Measurements from ENCODE around the gene RGS19.

The RGS19 gene

DNA sequence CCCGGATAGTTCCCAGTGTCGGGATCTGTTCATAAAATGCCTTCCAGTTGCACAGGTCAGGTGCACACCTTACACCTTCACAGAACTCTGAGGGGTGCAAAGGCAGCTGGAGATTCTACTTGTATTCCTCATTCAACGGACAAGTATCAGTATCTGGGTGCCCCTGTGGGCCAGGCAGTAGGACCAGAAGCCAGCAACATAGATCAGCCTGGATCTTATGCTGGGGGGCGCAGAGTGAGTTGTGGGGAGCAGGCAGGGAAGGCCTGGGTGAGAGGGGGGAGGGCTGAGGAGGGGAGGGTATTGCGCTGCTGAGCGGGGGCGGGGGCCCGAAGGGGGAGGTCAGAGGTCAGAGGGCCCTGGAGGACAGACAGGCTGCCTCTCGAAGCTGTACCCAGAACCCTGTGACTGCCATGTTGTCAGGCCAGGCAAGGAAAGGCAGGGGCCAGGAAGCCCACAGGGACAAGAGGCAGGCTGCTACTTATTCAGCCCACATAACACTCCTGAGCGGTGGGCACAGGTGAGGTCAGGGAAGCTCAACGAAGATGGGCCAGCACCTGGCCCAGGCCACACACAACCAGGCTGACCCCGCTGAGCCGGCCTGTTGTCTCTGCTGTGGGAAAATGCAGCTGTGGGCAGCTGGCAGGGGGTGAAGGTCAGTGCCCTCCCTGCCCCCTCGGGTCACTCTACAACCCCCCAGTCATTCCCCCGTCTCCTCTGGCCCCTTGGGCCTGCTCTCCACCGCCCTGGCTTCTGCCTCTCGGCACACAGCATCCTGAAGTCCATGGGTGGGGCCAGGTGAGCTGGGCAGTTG lies 1.7 kb upstream of the RGS19 start:
- peak overlapping the region; percentile 93 for H3K27ac Mint-ChIP-seq
- peaks cover 38% of the 10 kb centered on the region for H3K4me1 Mint-ChIP-seq
- peaks cover 1% of the 10 kb centered on the region for H3K27me3 Mint-ChIP-seq
- H3K9me3 Mint-ChIP-seq, result no peaks in the 10 kb centered on the region
- ATAC-seq (ENCODE audit: low read depth), result no peak
- peaks cover 2% of the 10 kb centered on the region for H3K36me3 Mint-ChIP-seq
- H3K4me3 Mint-ChIP-seq, result peak overlapping the region; percentile 78
- DNase-seq (ENCODE audit: low spot score in 2 of 2), result no peak

DNA sequence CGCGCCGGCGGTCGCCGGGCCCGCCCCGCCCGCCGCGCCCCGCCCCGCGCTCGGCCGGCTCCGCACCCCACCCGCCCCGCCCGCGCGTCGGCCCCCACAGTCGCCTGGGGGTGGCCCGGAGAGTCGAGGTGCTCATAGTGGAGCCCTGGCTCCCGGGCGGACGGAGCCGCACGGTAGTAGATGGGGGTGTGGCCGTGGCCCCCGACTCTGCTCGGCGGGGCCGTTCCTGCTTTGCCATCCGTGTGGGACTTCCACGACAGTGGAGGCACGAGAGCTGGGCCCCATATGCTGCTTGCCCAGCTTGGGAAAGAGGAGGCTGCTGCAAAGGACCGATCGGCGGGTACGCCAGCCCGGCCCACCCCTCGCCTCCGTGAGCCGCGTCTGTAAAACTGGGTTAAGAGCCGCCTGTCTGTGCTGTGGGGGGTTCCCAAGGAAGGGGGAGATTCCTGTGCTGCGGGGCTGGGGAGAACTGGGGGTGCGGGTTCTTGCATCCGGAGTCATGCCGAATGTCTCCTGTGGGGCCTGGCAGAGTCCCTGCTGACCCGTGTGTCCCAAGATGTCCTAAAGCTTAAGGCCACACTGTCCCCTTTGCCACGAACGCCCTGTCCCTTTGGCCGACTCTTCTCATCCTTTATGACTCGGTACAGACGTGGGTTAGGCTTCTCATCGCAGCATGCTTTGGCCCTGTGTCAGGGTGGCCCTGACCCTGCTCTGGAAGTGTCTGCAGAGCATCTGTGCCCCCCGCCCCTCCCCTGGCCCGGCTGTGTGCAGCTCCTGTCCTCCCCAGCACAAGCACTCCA lies 895 bp upstream of the RGS19 start, which contains the start of gene OPRL1:
OPRL1 (plus strand) TSS at position 70 of the 800 bp plus-strand sequence. CDS start 12,639 bp downstream, outside the sequence.
- Mint-ChIP-seq H3K27me3 (peaks cover 1% of the 10 kb centered on the region), H3K9me3 (no peaks in the 10 kb centered on the region), H3K27ac (peak within 1 kb of the TSS; percentile 96), H3K36me3 (peaks cover 6% of the 10 kb centered on the region), H3K4me3 (peak within 1 kb of the TSS; percentile 96), H3K4me1 (peaks cover 42% of the 10 kb centered on the region)
- ATAC-seq (ENCODE audit: low read depth) (peak; percentile 23), DNase-seq (ENCODE audit: low spot score in 2 of 2) (peak; percentile 64 to 68)

DNA sequence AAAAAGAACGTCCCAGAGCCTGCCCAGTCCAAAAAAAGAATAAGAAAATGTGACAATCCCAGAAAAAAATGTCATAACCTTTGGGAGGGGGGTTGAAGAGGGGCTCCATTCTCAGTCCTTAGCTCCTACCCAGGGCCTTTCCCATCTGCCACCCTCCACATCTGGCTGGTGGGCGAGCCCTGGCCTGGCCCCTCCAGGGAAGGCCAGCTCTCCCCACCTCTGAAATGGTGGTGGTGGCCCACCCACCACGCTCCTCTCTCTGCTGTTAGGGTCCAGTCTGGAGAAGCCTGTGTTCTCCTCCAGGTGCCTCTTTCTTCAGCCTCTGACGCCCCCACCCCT lies 415 bp downstream of the RGS19 start:
- ATAC-seq (ENCODE audit: low read depth) (no peak), DNase-seq (ENCODE audit: low spot score in 2 of 2) (no peak)
- H3K36me3 Mint-ChIP-seq, result peaks cover 10% of the 10 kb centered on the region
- peak overlapping the region; percentile 96 for H3K27ac Mint-ChIP-seq
- H3K4me3 Mint-ChIP-seq, result peak overlapping the region; percentile 96
- no peaks in the 10 kb centered on the region for H3K9me3 Mint-ChIP-seq
- no peaks in the 10 kb centered on the region for H3K27me3 Mint-ChIP-seq
- peaks cover 37% of the 10 kb centered on the region for H3K4me1 Mint-ChIP-seq

- H3K27ac Mint-ChIP-seq, result peak overlapping the region; percentile 96
- H3K4me3 Mint-ChIP-seq, result peak overlapping the region; percentile 96
- peak; percentile 63 for ATAC-seq (ENCODE audit: low read depth)
- peaks cover 10% of the 10 kb centered on the region for H3K36me3 Mint-ChIP-seq
- DNase-seq (ENCODE audit: low spot score in 2 of 2), result peak; percentile 67 to 78
- no peaks in the 10 kb centered on the region for H3K27me3 Mint-ChIP-seq
- H3K9me3 Mint-ChIP-seq, result no peaks in the 10 kb centered on the region
- peaks cover 34% of the 10 kb centered on the region for H3K4me1 Mint-ChIP-seq
Measured at GRCh38 chr20:64077876-64078551, 1.3 kb downstream of the RGS19 start.

DNA sequence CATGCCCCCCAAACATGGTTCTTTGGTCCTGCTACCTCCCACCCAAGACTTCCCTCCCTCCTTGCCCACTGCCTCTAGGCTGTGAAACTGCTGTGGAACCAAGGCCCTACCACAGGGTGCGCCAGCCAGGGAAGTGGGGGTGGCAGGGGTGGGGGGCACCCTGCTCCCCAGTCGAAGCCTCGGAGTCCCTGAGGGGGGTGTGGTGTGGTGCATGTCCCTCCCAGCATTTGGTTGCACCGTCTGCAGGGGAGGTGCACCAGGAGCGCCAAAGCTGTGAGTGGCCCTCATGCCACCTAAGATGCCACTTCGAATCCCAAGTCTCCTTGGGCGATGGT lies 1.8 kb downstream of the RGS19 start:
- Mint-ChIP-seq H3K27me3 (no peaks in the 10 kb centered on the region), H3K4me1 (peaks cover 30% of the 10 kb centered on the region), H3K9me3 (no peaks in the 10 kb centered on the region), H3K27ac (peak overlapping the region; percentile 73), H3K4me3 (peak overlapping the region; percentile 96), H3K36me3 (peaks cover 10% of the 10 kb centered on the region)
- DNase-seq (ENCODE audit: low spot score in 2 of 2) (no peak), ATAC-seq (ENCODE audit: low read depth) (peak; percentile 3)

DNA sequence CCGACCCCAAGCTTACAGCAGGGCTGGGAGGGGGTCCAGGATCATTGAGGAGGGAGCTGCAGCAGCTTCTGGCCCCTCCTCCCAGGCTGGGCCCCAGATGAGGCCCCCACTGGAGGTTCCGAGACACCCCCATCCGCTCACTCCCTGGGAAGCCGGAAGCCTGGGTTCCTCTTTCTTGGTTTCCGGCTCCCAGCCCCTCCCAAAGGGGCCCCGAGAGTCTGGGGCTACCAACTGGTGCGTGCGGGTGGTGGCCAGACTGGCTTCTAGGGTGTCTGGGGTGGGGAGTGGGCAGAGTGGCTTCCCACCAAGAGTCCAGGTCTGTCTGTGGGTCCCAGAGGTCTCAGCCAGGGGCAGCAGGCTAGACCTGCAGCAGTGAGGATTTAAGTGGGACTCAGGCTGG lies 2.2 kb downstream of the RGS19 start:
- H3K4me1 Mint-ChIP-seq, result peaks cover 30% of the 10 kb centered on the region
- DNase-seq (ENCODE audit: low spot score in 2 of 2), result peak in 1 of 2 donors; percentile 52

DNA sequence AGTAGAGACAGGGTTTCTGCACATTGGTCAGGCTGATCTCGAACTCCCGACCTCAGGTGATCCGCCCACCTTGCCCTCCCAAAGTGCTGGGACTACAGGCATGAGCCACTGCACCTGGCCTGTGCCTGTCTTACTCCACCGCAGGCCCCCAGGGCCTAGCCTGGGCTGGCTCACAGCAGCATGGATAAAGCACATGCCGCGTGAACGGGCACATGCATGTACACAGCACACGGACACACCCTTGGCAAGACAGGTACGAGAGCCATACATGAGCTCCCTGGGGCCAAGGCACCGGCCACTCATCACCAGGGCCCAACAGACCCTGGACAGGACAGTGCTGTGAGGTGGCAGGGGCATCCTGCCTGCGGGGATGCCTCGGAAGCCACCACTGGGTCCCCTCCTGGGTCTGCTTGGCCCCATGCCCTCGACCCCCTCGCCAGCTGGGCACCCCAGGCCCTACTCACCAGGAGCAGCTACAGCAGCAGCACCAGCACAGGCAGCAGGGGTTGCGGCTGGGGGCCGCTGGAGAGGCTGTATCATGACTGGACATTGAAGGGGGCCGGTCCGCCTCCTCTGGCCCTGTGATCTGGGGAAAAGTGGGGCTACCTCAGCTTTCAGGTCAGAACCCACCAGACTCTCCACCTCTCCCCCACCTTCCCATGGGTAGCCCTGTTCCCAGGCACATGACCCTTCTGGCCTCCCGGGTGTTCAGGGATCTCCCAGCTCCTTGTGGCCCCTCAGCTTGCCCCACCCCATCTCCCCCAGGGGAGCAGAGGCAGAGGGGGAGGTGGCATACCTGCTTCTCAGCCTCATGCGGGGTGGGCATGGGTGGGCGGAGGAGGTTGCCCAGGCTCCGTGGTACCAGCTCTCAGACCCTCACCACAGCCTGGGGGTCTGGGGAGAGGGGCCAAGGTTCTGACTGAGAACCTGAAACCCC lies 3.0 kb downstream of the RGS19 start:
- ATAC-seq (ENCODE audit: low read depth) (no peak), DNase-seq (ENCODE audit: low spot score in 2 of 2) (no peak)
- H3K27ac Mint-ChIP-seq, result no peak overlapping the region
- peaks cover 11% of the 10 kb centered on the region for H3K36me3 Mint-ChIP-seq
- peak overlapping the region; percentile 96 for H3K4me3 Mint-ChIP-seq
- H3K4me1 Mint-ChIP-seq, result peaks cover 31% of the 10 kb centered on the region
- no peaks in the 10 kb centered on the region for H3K9me3 Mint-ChIP-seq
- H3K27me3 Mint-ChIP-seq, result no peaks in the 10 kb centered on the region

More for the DNA sequence above, 2.2 kb downstream of the RGS19 start:
- H3K4me3 Mint-ChIP-seq, result peak overlapping the region; percentile 96
- peak overlapping the region; percentile 73 for H3K27ac Mint-ChIP-seq
- H3K27me3 Mint-ChIP-seq, result no peaks in the 10 kb centered on the region
- peak; percentile 14 for ATAC-seq (ENCODE audit: low read depth)
- peaks cover 11% of the 10 kb centered on the region for H3K36me3 Mint-ChIP-seq
- H3K9me3 Mint-ChIP-seq, result no peaks in the 10 kb centered on the region

DNA sequence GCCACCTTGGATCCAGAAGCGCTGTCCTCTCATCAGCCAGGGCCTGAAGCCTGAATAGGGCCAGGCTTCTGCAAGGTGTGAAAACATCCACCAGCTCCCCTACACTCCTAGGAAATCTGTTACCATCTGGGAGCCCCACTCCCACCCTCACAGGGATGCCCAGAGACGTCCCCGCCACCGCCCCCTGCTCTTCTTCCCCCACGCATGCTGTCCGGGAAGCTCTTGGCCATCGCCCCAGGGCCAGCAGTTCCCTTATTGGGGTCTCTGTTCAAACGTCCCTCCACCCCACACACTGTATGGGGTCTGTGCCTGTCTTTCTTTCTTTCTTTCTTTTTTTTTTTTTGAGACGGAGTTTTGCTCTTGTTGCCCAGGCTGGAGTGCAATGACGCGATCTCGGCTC lies 3.8 kb downstream of the RGS19 start:
- no peak overlapping the region for H3K4me3 Mint-ChIP-seq
- DNase-seq (ENCODE audit: low spot score in 2 of 2) (no peak), ATAC-seq (ENCODE audit: low read depth) (no peak)
- H3K9me3 Mint-ChIP-seq, result no peaks in the 10 kb centered on the region
- H3K27me3 Mint-ChIP-seq, result no peaks in the 10 kb centered on the region
- peak overlapping the region; percentile 20 for H3K27ac Mint-ChIP-seq
- H3K36me3 Mint-ChIP-seq, result peaks cover 11% of the 10 kb centered on the region
- H3K4me1 Mint-ChIP-seq, result peaks cover 31% of the 10 kb centered on the region

DNA sequence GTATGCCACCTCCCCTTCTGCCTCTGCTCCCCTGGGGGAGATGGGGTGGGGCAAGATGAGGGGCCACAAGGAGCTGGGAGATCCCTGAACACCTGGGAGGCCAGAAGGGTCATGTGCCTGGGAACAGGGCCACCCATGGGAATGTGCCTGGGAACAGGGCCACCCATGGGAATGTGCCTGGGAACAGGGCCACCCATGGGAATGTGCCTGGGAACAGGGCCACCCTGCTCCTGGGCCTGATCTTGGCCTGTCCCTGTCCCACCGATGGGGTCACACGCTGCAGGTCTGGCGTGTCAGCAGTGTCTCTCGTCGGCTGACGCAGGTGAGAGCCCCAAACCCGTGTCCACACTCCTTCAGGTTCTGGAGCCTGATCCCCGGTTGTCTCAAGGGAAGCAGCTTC lies 4.4 kb downstream of the RGS19 start:
- H3K9me3 Mint-ChIP-seq, result no peaks in the 10 kb centered on the region
- ATAC-seq (ENCODE audit: low read depth) (no peak), DNase-seq (ENCODE audit: low spot score in 2 of 2) (no peak)
- peaks cover 11% of the 10 kb centered on the region for H3K36me3 Mint-ChIP-seq
- no peak overlapping the region for H3K4me3 Mint-ChIP-seq
- peak overlapping the region; percentile 20 for H3K27ac Mint-ChIP-seq
- H3K4me1 Mint-ChIP-seq, result peaks cover 29% of the 10 kb centered on the region
- no peaks in the 10 kb centered on the region for H3K27me3 Mint-ChIP-seq

GRCh38 chr20:64074184-64074789 lies 5.0 kb downstream of the RGS19 start:
- H3K27me3 Mint-ChIP-seq, result no peaks in the 10 kb centered on the region
- DNase-seq (ENCODE audit: low spot score in 2 of 2) (no peak), ATAC-seq (ENCODE audit: low read depth) (no peak)
- peaks cover 29% of the 10 kb centered on the region for H3K4me1 Mint-ChIP-seq
- H3K36me3 Mint-ChIP-seq, result peaks cover 11% of the 10 kb centered on the region
- H3K27ac Mint-ChIP-seq, result peak overlapping the region; percentile 24
- H3K4me3 Mint-ChIP-seq, result no peak overlapping the region
- H3K9me3 Mint-ChIP-seq, result no peaks in the 10 kb centered on the region

DNA sequence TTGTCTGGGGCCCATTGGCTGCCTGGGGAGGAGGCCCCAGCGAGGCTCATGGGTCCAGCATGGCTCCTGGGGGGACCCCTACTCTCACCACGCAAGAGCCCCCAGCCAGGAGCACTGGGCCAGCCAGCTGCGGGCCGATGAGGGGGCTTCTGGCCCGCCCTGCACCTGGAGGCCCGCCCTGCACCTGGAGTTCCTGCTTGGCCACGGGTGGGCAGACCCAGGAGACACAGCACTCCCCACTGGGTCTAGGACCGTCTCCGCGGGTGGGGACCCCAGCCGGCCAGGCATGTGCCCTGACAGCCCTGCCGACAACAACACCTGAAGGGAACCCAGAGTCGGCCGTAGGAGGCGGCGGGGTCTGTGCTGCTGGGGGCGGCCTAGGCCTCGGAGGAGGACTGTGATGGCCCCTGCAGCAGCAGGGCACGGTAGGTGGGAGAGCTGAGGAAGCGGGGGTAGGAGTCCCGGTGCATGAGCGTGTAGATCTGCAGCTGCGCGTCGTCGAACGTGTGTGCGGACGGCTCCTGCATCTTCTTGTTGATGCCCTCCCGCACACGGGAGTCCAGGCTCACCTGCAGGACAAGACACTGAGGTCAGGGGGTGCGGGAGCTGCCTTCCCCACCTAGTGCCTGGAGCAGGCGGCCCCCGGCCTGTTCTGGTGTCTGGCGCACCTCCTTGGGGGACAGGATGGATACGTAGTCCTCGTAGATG lies 5.7 kb downstream of the RGS19 start:
- ATAC-seq (ENCODE audit: low read depth) (no peak), DNase-seq (ENCODE audit: low spot score in 2 of 2) (no peak)
- Mint-ChIP-seq H3K4me3 (no peak overlapping the region), H3K9me3 (no peaks in the 10 kb centered on the region), H3K27ac (no peak overlapping the region), H3K27me3 (no peaks in the 10 kb centered on the region), H3K36me3 (peaks cover 9% of the 10 kb centered on the region), H3K4me1 (peaks cover 28% of the 10 kb centered on the region)

DNA sequence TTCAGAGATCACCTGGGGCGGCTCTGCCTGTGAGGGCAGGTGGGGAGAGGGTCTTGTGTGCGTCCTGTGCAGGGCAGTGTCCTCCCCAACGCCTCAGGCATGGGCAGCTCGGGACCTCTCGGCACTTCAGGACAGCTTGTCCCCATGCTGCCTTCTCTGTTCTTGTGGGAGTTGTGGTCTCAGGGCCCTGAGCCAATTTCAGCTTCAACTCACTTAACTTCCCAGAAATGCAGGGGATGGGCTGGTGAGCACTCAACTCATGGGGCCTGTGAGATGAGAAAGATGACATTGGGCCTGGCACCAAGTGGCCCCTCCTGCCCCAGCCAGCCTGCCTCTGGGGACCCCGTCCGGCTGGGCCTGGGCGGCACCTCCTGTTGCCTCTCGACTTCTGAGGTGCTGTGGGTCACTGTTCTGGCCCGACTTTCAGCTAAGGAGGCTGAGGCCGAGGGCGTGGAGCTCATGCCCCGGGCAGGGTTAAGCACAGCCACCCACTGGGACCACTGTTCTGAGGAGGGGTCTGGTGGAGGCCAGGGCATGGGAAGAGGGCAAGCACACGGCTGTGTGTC lies 6.7 kb downstream of the RGS19 start:
- no peak for DNase-seq (ENCODE audit: low spot score in 2 of 2)
- Mint-ChIP-seq H3K4me3 (no peak overlapping the region), H3K4me1 (peaks cover 28% of the 10 kb centered on the region), H3K27ac (peak overlapping the region; percentile 30), H3K27me3 (no peaks in the 10 kb centered on the region), H3K36me3 (peaks cover 9% of the 10 kb centered on the region), H3K9me3 (no peaks in the 10 kb centered on the region)
- ATAC-seq (ENCODE audit: low read depth), result no peak
